ENCODE results near the gene CLSTN2.

CLSTN2 gene

DNA sequence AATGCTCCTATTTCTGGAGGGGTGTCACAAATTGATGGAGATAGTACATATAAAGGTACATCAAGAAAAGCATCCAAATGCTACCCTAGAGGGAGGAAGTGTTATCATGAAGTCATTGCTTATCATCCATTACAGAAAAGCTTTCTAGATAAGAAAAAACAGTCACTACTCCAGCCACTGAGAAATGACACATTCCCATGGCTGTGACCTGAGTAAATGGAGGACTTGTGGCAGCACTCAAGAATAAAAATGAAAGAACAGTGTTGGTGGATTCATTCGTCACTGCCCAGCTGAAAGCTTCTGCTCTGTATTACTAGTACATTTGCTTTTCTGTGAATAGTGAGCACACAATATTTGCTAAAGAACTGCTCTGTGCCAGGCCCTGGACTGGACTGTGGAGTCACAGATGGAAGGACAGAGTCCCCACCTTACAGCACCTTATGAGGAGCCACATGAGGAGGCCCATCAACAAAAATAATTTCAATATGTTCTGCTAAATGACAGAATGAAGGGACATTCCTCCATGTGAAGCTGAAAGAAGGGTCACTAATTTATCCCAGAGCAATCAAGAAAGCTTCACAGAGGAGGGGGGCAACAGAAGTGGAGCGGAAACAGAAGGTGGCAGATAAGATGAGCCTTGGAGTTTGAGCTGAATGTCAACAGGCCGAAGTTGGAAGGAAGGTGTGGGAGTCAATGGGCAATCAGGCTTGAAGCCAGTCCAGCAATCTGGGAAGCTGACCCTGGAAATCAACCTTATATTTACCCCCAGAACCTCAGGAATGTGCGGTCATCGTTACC, 399.3 kb downstream of the CLSTN2 start:
- DNase-seq (ENCODE audit: low spot score) = no peak

DNA sequence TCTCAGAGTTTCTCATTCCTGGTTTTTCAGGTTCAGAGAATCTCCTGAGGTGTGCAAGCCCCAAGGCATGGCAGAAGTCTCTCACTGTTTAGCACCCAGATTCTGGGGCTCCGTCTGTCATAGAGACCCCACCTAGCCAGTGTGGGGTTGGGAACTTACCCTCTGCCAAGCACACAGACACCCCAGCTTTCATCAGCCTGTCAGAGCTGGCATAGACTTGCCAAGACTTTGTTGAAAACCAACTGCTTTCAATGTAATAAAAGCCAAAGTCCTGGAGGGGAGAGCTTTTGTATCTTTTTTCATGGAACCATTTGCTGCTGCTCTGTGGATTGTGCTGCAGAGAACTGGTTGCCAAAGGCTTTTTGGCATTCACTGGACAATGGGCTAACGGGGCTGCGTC, 401.5 kb downstream of the CLSTN2 start:
- no peak for DNase-seq (ENCODE audit: low spot score)
- no peak for FAIRE-seq

More for the DNA sequence above, 399.3 kb downstream of the CLSTN2 start:
- FAIRE-seq = no peak

DNA sequence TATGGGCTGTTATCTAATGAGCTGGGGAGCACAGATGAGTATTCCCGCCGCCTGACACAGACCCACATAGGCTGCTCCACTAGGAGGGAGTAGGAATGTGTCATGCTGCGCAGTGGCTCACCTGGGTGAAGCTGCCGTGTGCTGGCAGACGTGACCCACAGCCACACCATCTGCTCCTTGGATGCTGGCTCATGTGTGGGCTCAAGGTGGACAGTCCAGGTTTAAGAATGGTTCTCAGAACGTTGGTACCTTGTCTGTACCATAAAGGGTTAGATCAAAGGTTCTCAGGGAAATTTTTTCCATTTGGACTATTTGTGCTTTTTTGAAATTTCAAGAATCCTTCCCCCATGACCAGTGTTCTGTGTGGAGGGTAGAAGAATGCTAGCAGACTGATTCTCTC, 403.9 kb downstream of the CLSTN2 start:
- FAIRE-seq (no peak), DNase-seq (ENCODE audit: low spot score) (no peak)

DNA sequence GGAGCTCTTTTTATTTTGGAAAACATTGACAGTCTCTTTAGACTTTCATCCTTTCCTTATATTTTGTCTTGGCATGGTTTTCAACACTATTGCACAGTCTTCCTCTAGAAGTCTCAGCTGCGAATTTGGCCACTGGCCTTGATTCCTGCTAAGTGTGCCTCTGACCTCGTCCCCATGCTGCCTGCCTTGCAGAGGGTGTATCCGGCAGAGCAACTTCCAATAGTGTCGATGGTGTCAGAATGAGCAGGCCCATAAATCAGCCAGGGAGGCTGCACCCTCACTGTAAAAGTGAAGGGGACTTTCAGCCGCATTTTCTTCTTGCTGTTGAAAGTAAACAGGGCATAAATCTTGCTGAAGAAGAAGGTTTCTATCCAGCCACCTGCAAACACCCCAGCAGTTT, 406.2 kb downstream of the CLSTN2 start:
- no peak for FAIRE-seq
- DNase-seq (ENCODE audit: low spot score) = no peak

DNA sequence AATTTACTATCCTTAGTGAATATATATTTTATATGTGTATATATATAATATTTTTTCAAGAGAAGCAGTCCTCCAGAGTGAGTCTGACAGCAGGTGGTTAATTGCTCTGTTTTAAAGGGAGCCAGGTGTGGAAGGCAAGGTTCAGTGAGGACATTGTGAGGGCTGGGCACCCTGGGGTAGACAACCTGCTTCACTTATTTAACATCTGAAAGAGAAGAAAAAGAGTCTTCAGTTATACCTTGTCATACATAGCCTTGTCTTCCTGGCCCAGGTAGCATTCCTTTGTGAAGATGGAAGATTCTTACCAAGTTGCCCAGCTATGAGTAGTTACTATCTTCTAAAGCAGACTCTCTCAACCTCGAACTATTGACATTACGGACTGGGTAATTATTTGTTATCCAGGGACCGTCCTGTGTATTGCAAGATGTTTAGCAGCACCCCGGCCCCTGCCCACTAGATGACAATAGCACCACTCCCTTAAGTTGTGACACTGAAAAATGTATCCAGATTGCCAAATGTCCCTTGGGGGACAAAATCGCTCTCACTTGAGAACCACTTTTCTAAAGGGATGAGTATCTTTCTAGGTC, 406.9 kb downstream of the CLSTN2 start:
- DNase-seq (ENCODE audit: low spot score) (no peak), FAIRE-seq (no peak)

DNA sequence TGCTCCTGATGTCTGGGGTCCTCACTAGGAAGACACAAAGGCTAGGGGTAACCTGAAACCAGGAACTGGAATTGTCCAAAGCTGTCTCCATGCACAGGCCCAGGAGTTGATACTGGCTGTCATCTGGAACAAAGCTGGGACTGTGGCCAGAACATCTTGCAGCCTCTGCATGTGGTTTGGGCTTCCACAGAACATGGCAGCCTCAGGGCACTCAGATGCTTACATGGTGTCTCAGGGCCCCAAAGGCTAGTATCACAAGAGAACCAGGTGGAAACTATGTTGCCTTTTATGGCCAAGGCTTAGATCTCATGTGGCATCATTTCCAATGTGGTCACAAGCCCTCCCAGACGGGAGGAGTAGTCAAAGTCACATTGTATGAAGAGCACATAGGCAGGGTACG, 407.7 kb downstream of the CLSTN2 start:
- FAIRE-seq (no peak), DNase-seq (ENCODE audit: low spot score) (no peak)

DNA sequence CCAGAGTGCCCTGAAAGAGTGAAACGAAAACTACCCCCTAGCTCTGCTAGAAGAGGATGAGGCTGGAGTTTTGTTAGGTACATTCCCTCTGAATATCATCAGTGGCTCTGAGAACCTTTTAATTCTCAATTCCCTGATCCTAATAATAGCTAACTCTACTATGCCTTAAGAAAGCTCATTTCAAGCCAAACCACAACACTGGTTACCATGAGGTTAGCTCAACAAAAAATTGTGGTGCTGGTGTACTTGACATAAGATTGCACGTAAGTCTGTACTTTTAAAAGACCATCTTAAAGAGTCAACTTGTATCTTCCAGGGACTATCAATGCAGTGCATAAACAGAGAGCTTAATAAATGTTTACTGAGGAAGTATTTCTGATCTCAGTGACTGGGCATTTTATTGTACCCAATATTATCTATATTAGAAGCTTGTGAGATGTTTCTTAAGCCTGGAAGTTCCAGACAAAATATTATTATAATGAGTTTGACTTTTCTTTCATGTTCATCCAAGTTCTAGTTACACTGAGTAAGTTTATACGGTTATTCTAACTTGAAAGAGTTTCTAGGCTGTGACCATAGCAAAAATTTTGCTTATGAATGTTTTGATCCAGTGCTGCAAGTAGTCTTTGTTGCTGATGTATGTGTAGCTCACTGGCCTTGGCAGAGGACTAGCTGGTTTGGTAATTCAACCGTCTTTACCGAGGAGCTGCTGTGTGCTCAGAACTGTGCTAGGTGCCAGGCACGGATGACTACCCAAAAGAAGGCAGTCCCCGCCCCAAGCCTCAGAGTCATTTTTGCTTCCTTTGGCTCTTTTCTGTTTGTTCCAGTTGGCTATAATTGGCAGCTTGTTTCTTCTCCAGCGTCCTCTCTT, 408.5 kb downstream of the CLSTN2 start:
- no peak for FAIRE-seq
- DNase-seq (ENCODE audit: low spot score) = no peak

DNA sequence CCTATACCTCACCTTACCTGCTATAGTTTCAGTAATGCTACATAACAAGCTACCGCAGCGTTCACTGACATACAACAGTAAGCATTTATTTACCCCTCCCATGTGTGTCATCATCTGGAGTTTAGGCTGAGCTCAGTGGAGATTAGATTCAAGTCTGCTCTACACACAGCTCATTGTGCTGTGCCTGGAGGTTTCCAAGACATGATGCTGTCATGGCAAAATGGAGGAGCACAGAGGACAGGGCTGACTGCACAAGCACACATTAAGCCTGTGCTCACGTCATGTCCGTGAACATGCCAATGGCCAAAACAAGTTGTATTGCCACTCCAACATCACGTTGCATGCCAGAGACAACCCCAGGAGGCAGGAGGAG, 409.1 kb downstream of the CLSTN2 start:
- DNase-seq (ENCODE audit: low spot score) (no peak), FAIRE-seq (no peak)

DNA sequence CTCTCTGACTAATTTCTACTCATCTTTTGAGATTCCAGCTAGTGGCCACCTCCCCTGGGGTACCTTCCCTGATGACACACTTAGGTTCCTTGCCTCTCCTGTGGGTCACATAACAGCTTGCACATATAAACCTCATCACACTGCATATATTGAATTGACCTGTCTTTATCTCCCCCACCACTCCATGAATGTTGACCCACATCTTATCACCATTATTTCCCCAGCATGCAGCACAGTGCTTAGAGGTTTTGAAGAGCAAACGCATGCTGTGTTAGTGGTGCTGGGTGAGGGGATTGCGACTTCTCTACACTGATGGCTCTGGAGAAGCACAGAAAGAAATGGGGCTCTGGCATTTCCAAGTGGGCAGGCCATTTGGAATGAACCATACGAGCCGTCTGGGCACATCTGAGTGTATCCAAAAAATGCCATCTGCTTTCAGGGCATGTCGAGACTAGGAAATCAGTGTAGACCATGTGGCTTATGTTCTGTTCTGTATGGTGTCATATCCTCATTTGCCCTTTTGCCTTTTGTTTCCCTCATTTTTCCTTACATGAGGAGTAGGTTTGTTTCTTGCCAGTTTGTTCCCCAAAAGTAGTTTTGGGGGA, 409.7 kb downstream of the CLSTN2 start:
- FAIRE-seq (no peak), DNase-seq (ENCODE audit: low spot score) (no peak)

DNA sequence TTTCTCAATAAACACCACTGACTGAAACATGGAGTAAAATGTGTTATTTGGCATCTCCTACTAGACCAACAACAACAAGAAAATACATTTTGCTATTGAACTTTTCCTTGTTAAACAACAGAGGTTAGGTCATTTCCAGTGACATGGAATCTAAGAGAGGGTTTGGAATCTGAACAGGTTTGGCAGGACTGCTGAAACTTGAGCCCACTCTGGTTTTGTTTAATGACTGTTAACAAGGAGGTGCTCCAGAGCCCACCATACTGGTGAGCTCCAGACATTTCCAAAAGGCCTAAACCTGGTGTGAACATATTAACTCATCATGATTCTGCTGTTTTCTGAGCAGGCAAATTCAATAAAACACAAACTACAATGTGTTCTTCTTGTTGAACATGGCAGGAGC, 412.2 kb downstream of the CLSTN2 start:
- no peak for FAIRE-seq
- DNase-seq (ENCODE audit: low spot score) = no peak

DNA sequence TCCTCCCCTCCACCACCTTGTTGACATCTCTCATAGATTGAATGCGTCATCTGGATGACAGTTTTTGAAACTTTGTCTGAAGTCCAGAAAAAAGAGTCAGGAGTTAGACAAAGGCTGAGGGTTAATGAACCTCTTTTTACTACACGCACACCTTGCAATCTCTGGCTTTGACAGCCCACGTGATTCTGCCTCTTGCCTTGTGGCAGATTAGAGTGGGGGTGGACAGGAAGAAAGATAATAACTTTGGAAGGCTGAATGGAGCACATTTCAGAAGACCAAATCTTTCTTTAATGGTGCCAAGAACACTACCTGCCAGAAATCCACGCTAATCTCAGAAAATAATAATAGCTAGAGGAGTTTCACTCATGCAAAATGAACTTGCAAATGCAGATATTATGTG, 415.0 kb downstream of the CLSTN2 start:
- DNase-seq (ENCODE audit: low spot score) (no peak), FAIRE-seq (no peak)

DNA sequence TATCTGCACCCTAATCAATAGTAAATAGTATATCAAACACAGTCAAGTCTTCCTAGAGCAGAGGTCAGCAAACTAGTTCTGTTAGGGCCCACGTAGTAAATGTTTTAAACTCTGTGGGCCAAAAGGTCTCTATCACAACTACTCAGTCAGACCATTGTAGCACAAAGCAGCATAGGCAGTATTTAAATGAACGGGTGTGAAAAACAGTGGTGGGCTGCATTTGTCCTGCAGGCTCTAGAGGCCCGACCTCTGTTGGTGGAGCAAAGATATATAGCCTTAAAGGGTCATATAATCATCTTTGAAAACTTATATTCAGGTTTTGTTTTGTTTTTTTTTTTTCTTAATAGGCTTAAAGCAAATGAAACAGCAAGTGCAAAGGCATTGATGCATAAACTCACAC, 416.5 kb downstream of the CLSTN2 start:
- DNase-seq (ENCODE audit: low spot score) (no peak), FAIRE-seq (no peak)

DNA sequence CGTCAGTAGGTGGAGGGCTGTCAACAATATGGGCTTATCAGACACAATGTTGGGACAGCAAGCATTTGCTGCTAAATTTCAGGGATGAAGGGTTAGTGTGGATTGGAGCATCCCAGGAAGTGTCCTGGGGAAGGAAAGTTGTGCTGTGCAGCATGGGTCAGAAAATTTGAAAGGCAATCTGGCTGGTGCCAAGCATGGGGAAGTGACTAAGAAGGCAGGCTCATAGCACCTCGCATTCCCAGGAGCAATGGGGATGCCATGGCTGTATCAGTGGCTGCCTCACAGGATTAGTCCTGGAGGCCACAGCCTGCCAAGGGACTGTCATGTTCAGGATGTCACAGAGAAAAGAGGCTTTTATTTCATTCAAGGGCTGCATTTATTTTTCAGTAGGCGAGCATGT, 420.5 kb downstream of the CLSTN2 start:
- DNase-seq (ENCODE audit: low spot score) = no peak
- no peak for FAIRE-seq

DNA sequence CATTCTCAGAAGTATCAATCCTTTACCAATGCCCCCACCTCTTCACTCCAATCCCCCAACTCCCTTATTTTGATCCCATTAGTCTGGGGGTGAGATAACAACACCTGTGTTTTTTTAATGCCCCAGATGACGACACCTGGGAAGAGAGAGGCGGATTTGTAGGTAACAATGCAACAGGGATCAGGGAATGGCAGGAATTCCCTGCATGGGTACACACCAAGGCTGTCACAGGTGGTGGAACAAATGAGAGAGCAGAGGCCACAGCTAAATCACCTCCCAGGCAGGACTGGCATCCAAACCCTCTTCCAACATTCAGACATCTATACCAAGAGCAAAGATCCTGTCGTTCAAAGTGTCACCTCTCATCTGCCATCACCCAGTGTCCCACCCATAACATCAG, 423.7 kb downstream of the CLSTN2 start:
- no peak for FAIRE-seq
- no peak for DNase-seq (ENCODE audit: low spot score)

DNA sequence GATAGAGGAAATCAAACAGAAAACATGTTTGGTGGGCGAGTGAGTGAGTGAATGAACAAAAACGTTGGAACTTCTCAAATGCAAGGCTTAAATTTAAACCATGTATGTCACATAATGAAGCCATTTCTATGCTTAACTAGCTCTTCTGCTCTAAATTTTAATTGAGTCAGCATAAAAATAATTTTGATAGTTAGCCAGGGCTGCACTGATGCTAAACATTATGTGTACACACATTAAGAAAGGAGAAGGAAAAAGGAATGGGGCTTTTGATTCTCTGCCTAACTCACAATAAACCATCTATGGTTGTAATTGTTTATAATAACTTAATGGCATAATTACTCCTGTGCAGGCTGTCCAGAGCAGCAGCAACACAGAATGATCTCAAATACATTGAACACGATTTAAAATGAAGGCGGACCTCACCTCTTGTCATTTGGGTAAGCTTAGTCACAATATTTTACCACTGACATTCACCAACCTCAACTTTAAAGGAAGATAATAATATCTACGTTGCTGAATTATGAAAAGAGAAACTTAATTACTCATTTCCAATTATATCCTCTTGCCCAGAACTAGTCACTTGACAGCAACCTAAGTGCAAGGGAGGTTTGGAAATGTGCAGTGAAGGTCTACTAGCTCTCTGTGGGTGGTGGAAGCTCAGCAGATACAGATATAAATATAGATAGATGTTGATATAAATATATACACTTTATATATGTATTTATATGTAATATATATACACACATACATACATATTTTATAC, 424.4 kb downstream of the CLSTN2 start:
- no peak for DNase-seq (ENCODE audit: low spot score)
- no peak for FAIRE-seq

DNA sequence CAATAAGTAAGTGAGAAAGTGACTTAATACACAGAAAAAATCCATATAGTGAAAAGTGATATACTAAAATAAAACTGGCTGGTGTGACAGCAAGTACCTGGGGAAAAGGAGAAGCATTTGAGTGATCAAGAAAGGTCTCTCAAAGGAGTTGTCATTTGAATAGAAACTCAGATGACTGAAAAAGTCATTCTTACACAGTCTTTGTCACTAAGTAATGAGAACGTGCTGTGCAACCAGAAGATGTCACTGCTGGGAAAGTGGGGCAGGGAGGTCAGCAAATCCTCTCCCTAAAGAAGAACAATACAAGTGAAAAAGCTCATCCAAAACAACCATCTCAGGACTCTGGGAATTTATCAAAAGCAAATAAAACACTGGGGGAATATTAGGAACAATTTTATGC, 425.3 kb downstream of the CLSTN2 start:
- FAIRE-seq (no peak), DNase-seq (ENCODE audit: low spot score) (no peak)

DNA sequence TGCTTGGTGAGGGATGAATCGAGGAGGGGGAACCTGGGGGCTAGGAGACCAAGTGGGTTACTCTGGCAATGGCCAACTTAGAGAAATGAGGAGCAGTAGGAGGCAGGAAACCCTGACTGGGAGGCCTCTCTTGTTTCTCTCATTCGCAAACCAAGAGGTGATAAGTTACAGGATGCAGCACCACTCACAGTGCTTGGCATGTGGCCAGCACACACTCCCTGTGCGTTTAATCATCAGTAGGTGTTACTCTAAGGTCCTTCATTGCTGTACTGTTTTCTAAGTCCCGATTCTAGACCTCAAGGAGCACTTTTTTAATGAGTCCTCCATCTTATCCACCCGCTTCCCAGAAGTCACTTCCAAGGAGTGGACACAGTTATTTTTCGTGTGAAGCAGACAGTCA, 428.8 kb downstream of the CLSTN2 start:
- DNase-seq (ENCODE audit: low spot score) (no peak), FAIRE-seq (no peak)

DNA sequence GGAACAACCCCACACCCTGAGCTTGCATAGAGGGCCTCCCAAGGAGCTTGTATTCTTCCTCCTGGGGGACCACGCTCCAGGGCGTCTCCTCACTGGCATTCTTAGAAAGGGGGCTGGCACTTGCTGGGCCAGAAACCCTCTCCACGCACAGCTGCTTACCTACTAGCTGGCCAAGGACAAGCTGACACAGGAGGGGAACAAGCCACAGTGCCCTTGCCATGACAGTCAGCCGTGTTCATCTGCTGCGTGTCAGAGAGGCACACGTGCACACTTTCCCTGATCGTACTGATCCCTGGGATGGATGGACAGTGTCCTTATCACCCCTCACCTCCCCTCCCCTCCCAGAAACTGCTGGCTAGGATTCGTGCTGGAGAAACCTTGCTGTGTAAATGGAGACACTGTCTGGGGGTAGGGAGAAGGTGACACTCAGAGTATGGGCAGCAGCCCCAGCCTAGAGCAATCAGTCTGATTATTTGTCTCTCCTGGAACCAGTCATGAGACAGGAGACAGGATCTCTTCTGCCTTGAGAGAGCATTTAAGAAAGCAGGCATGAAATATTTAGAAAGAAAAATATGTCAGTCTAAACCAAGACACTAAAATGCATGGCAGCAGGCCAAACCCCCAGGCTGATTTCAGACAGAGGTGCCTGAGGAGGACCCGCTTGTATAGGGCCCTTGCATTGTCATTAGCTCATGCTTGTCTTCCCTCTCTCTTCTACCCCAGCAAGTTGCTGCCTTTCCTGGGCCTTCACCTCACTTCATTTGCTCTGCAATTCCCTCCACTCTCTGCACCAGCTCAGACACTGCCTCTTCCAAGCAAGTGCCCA, 431.1 kb downstream of the CLSTN2 start:
- DNase-seq (ENCODE audit: low spot score) (no peak), FAIRE-seq (no peak)

DNA sequence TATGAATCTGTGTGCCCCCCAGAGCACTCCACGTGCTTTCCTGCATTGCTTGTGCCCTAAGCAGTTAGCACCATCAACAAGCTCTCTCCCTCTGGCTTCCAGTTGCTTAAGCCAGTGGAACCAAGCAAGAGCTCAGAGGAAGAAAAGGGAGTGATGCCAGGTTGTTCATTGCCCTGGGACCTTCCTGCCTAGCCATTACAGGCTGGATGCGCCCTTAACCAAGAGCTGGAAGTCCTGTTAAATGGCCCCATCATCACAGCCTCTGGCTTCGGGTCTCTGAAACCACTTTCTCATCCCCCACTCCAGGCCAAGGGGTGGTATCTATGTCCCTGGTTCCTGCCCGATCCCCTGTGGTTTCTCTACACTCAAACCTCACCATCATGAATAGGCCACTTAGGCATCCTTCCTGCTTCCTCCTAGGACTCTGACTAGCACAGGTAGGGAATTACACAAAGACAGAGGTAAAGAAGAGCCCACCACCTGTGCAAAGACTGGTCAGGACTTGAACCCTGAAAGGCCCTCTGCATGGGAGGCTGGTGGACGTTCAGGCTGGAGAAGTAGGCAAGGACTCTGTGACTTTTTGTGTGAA, 433.3 kb downstream of the CLSTN2 start:
- DNase-seq (ENCODE audit: low spot score) (no peak), FAIRE-seq (no peak)

DNA sequence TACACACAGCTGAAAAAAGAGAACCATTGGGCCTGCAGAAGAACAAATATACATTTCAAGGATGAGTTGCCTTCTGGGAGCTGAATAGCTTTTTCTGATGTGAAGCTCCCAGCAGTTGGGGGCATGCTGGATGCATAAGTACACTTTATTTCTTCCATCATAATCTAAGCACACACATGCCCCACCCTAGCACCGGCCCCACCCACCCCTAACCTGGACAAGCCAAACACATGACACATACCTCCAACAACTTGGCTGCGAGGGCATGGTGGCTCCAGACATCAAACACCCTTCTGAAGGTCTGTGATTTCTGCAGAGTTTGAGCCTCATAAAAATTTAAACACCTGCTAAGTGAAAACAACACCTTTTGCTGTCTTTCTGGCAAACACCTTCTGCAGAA, 435.7 kb downstream of the CLSTN2 start:
- DNase-seq (ENCODE audit: low spot score) (no peak), FAIRE-seq (no peak)
